ENCODE measurements around the gene PDZD4. TPM values are rescaled to one million over a fixed set of nuclear protein-coding genes. Genes with fewer than 3 reads are reported as not detected.

Gene PDZD4
- total and polyA plus RNA-seq, 9 of the 15 experiments (the other 6 are each of a cell fraction or from before 2014, with no cell fraction given), result 0.05 to 0.38 (median 0.07) TPM; not detected in 5

DNA sequence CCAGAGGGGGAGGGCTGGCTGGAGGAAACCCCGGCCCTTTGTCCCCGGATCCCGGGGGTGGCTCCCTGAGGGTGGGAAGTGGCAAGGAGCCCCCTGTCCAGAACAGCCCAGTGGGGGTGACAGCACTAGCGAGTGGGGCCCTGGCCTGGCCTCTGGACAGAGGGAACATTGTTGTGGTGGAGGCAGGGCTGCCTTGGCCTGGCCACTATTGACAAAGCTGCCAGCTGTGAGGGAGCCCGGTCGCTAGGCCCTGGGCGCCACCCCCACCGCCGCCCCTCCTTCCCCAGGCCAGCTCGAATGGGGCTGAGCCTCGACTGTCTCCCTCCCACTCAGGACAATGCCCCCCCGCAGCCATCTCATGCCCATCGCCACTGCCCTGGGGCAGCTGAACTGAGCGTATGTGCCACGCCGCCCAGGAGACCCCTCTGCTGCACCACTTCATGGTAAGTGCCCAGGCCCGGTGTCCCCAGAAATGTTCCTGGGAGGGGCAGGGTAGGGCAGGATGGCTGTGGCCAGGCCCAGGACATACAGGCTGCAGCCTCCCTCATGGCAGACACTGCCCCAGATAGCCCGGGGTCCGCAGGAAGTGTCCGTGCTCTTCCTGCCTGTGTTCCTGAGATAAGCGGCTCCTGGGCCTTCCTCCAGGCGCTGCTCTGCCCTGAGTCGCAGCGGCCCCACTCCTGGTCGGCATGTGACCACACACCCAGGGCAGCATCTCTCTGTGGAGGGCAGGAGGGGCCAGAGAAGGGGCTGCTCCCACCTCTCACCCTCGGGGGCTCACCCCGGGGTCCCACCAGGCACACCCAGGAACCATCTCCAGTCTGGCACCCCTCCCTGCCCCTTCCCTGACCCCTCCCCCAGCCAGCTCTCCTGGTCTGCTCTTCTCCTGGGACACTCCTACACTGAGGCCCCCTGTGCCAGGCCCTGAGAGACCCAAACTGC lies 64.9 kb downstream of the PDZD4 start (continued):
- TF ChIP-seq, protein P1, sequence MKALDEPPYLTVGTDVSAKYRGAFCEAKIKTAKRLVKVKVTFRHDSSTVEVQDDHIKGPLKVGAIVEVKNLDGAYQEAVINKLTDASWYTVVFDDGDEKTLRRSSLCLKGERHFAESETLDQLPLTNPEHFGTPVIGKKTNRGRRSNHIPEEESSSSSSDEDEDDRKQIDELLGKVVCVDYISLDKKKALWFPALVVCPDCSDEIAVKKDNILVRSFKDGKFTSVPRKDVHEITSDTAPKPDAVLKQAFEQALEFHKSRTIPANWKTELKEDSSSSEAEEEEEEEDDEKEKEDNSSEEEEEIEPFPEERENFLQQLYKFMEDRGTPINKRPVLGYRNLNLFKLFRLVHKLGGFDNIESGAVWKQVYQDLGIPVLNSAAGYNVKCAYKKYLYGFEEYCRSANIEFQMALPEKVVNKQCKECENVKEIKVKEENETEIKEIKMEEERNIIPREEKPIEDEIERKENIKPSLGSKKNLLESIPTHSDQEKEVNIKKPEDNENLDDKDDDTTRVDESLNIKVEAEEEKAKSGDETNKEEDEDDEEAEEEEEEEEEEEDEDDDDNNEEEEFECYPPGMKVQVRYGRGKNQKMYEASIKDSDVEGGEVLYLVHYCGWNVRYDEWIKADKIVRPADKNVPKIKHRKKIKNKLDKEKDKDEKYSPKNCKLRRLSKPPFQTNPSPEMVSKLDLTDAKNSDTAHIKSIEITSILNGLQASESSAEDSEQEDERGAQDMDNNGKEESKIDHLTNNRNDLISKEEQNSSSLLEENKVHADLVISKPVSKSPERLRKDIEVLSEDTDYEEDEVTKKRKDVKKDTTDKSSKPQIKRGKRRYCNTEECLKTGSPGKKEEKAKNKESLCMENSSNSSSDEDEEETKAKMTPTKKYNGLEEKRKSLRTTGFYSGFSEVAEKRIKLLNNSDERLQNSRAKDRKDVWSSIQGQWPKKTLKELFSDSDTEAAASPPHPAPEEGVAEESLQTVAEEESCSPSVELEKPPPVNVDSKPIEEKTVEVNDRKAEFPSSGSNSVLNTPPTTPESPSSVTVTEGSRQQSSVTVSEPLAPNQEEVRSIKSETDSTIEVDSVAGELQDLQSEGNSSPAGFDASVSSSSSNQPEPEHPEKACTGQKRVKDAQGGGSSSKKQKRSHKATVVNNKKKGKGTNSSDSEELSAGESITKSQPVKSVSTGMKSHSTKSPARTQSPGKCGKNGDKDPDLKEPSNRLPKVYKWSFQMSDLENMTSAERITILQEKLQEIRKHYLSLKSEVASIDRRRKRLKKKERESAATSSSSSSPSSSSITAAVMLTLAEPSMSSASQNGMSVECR (CRISPR knock-in tag; IDR thresholded peaks at IDR 0.05), result no peak
- TF ChIP-seq MECOM (CRISPR knock-in tag; IDR thresholded peaks at IDR 0.05) (peak; percentile 70), SAFB (IDR thresholded peaks at IDR 0.05; ENCODE audit: borderline replicate concordance, low read depth, low read length) (no peak), FIP1L1 (IDR thresholded peaks at IDR 0.05; ENCODE audit: low read depth, low read length, poor library complexity, severe bottlenecking) (peak; percentile 50), E2F3 (CRISPR knock-in tag; IDR thresholded peaks at IDR 0.05) (peak; percentile 49; the same call in 1 of the 2 replicates), SNRNP70 (optimal IDR thresholded peaks at IDR 0.05; ENCODE audit: low read depth, low read length) (no peak), ZNF57 (CRISPR knock-in tag; IDR thresholded peaks at IDR 0.05) (no peak), GTF2A2 (tag; IDR thresholded peaks at IDR 0.05) (no peak), TAF9B (IDR thresholded peaks at IDR 0.05; ENCODE audit: partially characterized antibody) (peak; percentile 42), TAL1 (IDR thresholded peaks at IDR 0.05) (peak; percentile 87), JUNB (CRISPR knock-in tag; conservative IDR thresholded peaks at IDR 0.05) (no peak), MYNN (IDR thresholded peaks at IDR 0.05) (peak; percentile 76; the same call in 1 of the 2 replicates), MYNN (CRISPR knock-in tag; IDR thresholded peaks at IDR 0.05) (no peak), NRF1 (conservative IDR thresholded peaks at IDR 0.05 in 1 of 2, IDR thresholded peaks at IDR 0.05 in 1 of 2) (peak; percentile 14 to 33; a peak in 1 of 4 replicates), SMARCA5 (IDR thresholded peaks at IDR 0.05) (no peak), ZNF717 (CRISPR knock-in tag; IDR thresholded peaks at IDR 0.05) (no peak), NFE2 (IDR thresholded peaks at IDR 0.05; ENCODE audit: low read depth) (no peak), TCF7L2 (IDR thresholded peaks at IDR 0.05; ENCODE audit: low read depth, low read length) (no peak), FOSL1 (tag; conservative IDR thresholded peaks at IDR 0.05) (no peak), HOXB6 (CRISPR knock-in tag; IDR thresholded peaks at IDR 0.05; ENCODE audit: borderline replicate concordance) (no peak), ZNF133 (CRISPR knock-in tag; IDR thresholded peaks at IDR 0.05) (no peak)

All from K562 (cell line).